K562 (cell line): ENCODE results near the gene SYNCRIP. TPM values are rescaled to one million over a fixed set of nuclear protein-coding genes. Genes with fewer than 3 reads are reported as not detected.

Experiments
- ESRRB ChIP-seq: fragments of 250-450 bp; sonication (Bioruptor Pico); IDR thresholded peaks from 2 replicates; pipeline ENCODE4 v1.5.0; 2020; ENCODE audit warnings: mild to moderate bottlenecking, moderate library complexity, borderline replicate concordance
- FOXK2 ChIP-seq, 2 experiments: fragments of 450-650 bp; IDR thresholded peaks in 1 of 2; conservative IDR thresholded peaks in 1 of 2; 2 replicates each; pipeline ENCODE4 v1.6.1; 2016; ENCODE audit warnings: low read depth in 2 of 2, mild to moderate bottlenecking in 1 of 2
- MTA3 ChIP-seq: fragments of 450-650 bp; formaldehyde crosslinking; IDR thresholded peaks from 2 replicates; pipeline ENCODE4 v1.6.1; 2017; ENCODE audit warnings: mild to moderate bottlenecking, borderline replicate concordance
- SIX5 ChIP-seq, 2 experiments: IDR thresholded peaks; 2 replicates each; pipeline ENCODE4 v1.6.1; 2011; ENCODE audit warnings: low read length in 2 of 2, borderline replicate concordance in 1 of 2, low read depth in 1 of 2, mild to moderate bottlenecking in 1 of 2, moderate library complexity in 1 of 2; ENCODE audit not compliant: insufficient read depth in 1 of 2
- SMAD4 ChIP-seq: fragments of 250-450 bp; sonication (Bioruptor Pico); conservative IDR thresholded peaks from 2 replicates; pipeline ENCODE4 v1.8.0; 2021; ENCODE audit warnings: inconsistent platforms, mild to moderate bottlenecking, moderate library complexity
- TBL1XR1 ChIP-seq, 2 experiments: IDR thresholded peaks; 2 replicates each; pipeline ENCODE4 v1.6.1; 2012; ENCODE audit warnings: improper control_type of control experiment in 2 of 2, low read length in 2 of 2, mild to moderate bottlenecking in 1 of 2
- ZNF592 ChIP-seq: fragments of 450-650 bp; IDR thresholded peaks from 2 replicates; pipeline ENCODE4 v1.6.1; 2017; ENCODE audit warnings: antibody characterized with exemption, mild to moderate bottlenecking
- polyA plus RNA-seq, 8 experiments: library from polyadenylated mRNA; depleted of rRNA in 4 of 8; stranded (reverse) in 5 of 8; unstranded in 3 of 8; fragments of >200 nt; fragmentation: Nextera tagmentation in 2 of 8; fragmentation: Illumina TruSeq in 1 of 8; extraction: Ambion mirVana in 2 of 8; extraction: Trizol in 1 of 8; gene quantifications; 2 replicates each; pipeline versions ENCODE4 v1.2.1 to v1.2.3, GENCODE V29; 2011 to 2014; ENCODE audit warnings: inconsistent platforms in 1 of 8, missing spikeins in 1 of 8
- total RNA-seq, 7 experiments: library from RNA; depleted of rRNA in 6 of 7; stranded (reverse); fragments of >200 nt in 6 of 7; fragmentation: Illumina TruSeq in 2 of 7; extraction: Trizol in 2 of 7; gene quantifications; 2 replicates each; pipeline versions ENCODE4 v1.2.1 to v1.2.3, GENCODE V29; 2011 to 2021; ENCODE audit warnings: low replicate concordance in 1 of 7
- TF ChIP-seq, protein P1 (sequence below): fragments of 250-450 bp; sonication (Bioruptor Pico); IDR thresholded peaks from 2 replicates; pipeline ENCODE4 v1.8.0; 2022; ENCODE audit warnings: moderate library complexity, mild to moderate bottlenecking, inconsistent platforms
- TF ChIP-seq, protein P2 (sequence below): fragments of 450-650 bp; IDR thresholded peaks from 2 replicates; pipeline ENCODE4 v1.6.1; 2016; ENCODE audit warnings: mild to moderate bottlenecking, moderate library complexity

The SYNCRIP gene
- total and polyA plus RNA-seq, 9 of the 15 experiments (the other 6 are each of a cell fraction or from before 2014, with no cell fraction given): 46.5 to 295 (median 140) TPM

DNA sequence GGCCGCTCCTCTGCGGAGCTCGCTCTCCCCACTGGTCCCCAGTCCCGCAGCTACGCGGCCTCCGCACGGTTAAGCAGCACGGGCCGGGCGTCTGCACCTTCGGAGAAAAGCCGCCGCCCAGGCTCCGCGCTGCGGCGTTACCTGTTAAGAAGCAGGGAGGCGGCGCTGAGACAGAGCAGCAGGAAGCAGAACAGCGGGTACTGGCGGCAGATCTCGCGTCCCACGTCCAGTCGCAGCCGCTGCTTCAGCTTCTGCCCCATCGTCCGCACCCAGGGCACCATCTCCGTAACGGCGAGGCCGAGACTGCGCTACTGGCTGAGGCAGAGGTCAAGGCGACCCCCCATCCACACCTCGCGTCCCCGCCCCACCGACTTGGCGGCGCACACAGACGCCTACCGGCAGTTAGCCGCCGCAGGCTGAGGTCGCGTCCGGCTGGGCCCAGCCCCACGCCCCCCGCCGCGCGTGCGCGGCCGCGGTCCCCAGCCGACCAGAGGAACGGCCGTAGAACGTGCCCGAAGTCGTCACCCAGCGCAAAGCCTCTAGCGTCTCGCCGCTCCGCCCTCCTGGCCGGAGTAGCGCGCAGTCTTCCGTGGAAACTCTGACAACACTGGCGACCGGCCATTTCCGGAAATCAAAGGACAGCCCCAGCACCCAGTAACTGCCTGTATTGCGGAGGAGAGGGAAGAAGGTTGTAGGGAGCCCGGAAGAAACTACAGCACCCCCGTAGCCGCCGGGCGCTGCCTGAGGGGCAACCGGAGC is 49.1 kb downstream of the SYNCRIP start, which contains the start of gene SNX14 (continued):
- no peak for TF ChIP-seq ESRRB (CRISPR knock-in tag)
- no peak for TF ChIP-seq TBL1XR1 (IDR thresholded peaks at IDR 0.05; ENCODE audit: low read length in 2 of 2)
- TF ChIP-seq MTA3: peak; percentile 78; the same call in 1 of the 2 replicates
- TF ChIP-seq, protein P1, sequence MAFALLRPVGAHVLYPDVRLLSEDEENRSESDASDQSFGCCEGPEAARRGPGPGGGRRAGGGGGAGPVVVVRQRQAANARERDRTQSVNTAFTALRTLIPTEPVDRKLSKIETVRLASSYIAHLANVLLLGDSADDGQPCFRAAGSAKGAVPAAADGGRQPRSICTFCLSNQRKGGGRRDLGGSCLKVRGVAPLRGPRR (CRISPR knock-in tag): no peak
- 0 out of 2 replicates have a peak, but pooled peaks have one; percentile 10 for TF ChIP-seq ZNF592
- peak in 1 of 2 experiments; percentile 52; a peak in 2 of 4 replicates for TF ChIP-seq SIX5 (IDR thresholded peaks at IDR 0.05; ENCODE audit: borderline replicate concordance in 1 of 2, insufficient read depth in 1 of 2, low read depth in 1 of 2, low read length in 2 of 2)
- TF ChIP-seq, protein P2, sequence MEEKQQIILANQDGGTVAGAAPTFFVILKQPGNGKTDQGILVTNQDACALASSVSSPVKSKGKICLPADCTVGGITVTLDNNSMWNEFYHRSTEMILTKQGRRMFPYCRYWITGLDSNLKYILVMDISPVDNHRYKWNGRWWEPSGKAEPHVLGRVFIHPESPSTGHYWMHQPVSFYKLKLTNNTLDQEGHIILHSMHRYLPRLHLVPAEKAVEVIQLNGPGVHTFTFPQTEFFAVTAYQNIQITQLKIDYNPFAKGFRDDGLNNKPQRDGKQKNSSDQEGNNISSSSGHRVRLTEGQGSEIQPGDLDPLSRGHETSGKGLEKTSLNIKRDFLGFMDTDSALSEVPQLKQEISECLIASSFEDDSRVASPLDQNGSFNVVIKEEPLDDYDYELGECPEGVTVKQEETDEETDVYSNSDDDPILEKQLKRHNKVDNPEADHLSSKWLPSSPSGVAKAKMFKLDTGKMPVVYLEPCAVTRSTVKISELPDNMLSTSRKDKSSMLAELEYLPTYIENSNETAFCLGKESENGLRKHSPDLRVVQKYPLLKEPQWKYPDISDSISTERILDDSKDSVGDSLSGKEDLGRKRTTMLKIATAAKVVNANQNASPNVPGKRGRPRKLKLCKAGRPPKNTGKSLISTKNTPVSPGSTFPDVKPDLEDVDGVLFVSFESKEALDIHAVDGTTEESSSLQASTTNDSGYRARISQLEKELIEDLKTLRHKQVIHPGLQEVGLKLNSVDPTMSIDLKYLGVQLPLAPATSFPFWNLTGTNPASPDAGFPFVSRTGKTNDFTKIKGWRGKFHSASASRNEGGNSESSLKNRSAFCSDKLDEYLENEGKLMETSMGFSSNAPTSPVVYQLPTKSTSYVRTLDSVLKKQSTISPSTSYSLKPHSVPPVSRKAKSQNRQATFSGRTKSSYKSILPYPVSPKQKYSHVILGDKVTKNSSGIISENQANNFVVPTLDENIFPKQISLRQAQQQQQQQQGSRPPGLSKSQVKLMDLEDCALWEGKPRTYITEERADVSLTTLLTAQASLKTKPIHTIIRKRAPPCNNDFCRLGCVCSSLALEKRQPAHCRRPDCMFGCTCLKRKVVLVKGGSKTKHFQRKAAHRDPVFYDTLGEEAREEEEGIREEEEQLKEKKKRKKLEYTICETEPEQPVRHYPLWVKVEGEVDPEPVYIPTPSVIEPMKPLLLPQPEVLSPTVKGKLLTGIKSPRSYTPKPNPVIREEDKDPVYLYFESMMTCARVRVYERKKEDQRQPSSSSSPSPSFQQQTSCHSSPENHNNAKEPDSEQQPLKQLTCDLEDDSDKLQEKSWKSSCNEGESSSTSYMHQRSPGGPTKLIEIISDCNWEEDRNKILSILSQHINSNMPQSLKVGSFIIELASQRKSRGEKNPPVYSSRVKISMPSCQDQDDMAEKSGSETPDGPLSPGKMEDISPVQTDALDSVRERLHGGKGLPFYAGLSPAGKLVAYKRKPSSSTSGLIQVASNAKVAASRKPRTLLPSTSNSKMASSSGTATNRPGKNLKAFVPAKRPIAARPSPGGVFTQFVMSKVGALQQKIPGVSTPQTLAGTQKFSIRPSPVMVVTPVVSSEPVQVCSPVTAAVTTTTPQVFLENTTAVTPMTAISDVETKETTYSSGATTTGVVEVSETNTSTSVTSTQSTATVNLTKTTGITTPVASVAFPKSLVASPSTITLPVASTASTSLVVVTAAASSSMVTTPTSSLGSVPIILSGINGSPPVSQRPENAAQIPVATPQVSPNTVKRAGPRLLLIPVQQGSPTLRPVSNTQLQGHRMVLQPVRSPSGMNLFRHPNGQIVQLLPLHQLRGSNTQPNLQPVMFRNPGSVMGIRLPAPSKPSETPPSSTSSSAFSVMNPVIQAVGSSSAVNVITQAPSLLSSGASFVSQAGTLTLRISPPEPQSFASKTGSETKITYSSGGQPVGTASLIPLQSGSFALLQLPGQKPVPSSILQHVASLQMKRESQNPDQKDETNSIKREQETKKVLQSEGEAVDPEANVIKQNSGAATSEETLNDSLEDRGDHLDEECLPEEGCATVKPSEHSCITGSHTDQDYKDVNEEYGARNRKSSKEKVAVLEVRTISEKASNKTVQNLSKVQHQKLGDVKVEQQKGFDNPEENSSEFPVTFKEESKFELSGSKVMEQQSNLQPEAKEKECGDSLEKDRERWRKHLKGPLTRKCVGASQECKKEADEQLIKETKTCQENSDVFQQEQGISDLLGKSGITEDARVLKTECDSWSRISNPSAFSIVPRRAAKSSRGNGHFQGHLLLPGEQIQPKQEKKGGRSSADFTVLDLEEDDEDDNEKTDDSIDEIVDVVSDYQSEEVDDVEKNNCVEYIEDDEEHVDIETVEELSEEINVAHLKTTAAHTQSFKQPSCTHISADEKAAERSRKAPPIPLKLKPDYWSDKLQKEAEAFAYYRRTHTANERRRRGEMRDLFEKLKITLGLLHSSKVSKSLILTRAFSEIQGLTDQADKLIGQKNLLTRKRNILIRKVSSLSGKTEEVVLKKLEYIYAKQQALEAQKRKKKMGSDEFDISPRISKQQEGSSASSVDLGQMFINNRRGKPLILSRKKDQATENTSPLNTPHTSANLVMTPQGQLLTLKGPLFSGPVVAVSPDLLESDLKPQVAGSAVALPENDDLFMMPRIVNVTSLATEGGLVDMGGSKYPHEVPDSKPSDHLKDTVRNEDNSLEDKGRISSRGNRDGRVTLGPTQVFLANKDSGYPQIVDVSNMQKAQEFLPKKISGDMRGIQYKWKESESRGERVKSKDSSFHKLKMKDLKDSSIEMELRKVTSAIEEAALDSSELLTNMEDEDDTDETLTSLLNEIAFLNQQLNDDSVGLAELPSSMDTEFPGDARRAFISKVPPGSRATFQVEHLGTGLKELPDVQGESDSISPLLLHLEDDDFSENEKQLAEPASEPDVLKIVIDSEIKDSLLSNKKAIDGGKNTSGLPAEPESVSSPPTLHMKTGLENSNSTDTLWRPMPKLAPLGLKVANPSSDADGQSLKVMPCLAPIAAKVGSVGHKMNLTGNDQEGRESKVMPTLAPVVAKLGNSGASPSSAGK: peak; percentile 88
- TF ChIP-seq FOXK2 (conservative IDR thresholded peaks at IDR 0.05 in 1 of 2, IDR thresholded peaks at IDR 0.05 in 1 of 2; ENCODE audit: low read depth in 2 of 2): peak; percentile 66 to 69
- TF ChIP-seq SMAD4: peak; percentile 97
